HG03378 (cell line): Measurements from ENCODE around the gene KRTAP4-4.
"Not testable (repeated sequence)": the region's sequence is repeated elsewhere in the genome, so short reads cannot be mapped to it uniquely, and the experiment has no call there.

Experiments used
- ATAC-seq: cut with Tn5 transposase; IDR thresholded peaks from one replicate; pipeline ENCODE4 v1.9.1; 2021; ENCODE audit warnings: mild to moderate bottlenecking, moderate library complexity; ENCODE audit not compliant: unreplicated experiment

Gene KRTAP4-4

DNA sequence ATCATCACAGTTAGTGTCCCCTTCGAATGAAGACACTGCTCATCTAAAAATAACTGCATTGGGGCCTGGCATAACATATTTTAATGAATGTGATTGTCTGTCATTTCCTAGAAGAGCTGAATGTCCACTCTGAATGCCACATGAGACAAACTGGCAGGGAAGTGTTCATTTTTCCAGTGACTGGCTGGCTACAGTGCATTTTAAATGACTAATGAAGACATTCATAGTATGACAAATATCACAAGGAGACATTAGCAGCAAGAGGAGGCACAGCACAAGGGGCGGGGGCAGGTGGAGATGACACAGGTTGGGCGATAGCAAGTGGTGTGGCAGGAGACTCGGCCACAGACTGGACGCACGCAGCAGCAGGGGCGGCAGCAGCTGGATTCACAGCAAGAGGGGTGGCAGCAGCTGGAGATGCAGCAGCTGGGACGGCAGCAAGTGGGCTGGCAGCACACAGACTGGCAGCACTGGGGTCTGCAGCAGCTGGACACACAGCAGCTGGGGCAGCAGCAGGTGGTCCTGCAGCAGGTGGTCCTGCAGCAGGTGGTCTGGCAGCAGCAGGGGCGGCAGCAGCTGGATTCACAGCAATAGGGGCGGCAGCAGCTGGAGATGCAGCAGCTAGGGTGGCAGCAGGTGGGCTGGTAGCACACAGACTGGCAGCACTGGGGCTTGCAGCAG lies 11.4 kb downstream of the KRTAP4-4 start:
- ATAC-seq = not testable (repeated sequence)

DNA sequence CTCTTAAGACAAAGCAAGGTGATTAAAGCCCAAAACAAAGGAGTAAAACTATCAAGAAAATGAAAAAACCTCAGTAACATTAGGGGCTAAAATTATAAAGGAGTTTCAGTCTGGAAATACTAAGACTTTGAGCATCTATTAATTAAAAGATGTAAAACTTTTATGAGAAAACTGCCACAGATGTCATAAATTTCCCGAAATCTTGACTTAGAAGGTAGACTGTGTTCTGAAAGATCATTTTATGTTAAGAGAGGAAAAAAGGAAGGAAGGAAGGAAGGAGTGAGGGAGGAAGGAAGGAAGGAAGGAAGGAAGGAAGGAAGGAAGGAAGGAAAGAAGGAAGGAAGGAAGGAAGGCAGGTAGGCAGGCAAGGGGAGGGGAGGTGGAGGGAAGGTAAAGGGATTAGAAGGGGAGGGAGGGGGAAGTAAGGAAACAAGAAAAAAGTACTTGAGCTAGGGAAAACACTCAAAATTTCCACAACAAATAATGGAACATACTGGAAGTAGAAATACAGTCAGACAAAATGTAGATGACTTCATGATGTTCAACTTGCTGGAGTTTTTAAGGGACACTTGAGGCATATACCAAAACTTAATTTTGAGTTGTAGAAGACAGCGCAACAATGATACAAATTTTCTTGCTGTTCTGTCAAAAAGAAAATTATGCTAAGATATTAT lies 12.9 kb downstream of the KRTAP4-4 start:
- no peak for ATAC-seq

DNA sequence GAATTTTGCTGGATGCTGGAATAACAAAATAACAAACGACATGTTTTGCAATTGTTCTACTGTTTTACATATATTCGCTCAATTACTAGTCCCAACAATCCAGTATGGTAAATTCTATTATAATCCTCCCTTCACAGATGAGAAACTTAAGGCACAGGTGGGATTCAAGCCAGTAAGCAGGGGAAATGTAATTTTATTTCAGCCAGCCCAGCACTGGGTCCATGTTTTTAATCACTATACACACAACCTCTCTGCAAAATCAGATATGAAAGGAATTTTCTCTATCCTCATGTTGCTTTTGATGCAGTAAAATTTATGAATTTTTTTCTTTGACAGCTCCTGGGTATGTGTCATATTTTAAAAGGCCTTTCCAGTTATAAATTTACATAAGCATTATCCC lies 15.3 kb downstream of the KRTAP4-4 start:
- ATAC-seq = no peak

DNA sequence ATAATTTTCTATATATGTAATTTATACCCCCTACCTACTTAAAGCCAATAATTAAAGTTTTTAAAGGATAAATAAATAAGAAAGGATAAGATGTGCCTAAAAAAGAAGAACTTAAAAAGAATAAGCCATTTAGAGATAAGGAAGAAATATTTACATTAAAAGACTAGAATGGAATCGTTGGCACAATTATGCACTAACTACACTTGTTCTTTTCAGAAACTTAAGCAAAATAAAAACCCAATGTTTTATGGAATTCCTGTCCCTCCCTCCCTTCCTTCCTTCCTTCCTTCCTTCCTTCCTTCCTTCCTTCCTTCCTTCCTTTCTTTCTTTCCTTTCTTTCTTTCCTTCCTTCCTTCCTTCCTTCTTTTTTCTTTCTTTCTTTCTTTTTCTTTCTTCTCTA lies 15.7 kb downstream of the KRTAP4-4 start:
- ATAC-seq = no peak

DNA sequence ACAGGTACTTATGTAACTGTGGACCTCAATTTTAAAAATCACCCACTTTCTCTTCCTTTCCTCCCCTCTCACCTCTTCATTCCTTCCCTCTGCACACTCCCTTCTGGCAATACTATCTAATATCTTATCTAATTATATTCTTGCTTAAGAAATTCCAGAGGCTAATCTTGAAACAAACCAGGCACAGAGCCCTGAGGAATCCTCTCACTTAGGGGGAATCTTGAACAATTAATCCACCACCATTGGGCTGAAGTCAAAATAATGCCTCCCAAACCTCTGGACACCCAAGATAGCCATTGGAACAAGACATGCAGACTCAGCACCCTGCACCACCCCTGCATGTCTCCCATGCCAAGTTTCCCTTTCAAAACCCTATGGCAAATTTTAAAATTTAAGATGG lies 19.2 kb downstream of the KRTAP4-4 start:
- ATAC-seq = no peak

DNA sequence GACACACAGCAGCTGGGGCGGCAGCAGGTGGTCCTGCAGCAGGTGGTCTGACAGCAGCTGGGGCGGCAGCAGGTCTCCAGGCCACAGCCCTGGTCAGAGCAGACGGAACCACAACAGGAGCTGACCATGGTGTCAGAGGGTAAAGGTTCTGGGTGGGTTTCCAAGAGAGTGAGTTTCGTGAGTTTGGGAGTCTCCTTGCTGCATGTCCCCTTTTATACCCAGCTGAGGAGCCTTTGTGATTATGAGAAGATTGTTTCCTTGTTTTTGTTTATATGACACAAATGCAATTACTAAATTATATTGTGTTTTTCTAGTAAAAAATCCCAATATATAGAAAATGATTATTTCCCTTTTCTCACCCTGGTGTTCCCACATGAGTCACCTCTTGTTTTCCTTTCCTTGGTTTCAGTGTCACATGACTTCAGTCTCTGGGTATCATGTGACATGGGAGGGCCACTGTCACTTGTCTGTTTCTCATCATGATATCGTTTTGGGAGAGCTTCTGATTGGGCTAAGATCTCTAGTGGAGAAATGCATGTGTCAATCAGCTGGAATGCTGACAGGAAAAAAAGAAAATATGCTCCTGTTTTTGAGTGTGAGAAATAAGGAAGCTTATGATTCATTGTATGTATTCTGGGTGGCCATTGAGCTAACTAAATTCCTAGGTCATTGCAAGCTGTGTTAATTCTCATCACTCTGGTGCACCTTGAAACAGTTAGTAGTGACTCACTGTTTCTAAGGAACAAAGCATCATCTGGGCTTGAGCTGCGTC lies 20.0 kb downstream of the KRTAP4-4 start, which contains the start of gene KRTAP4-6:
KRTAP4-6 (minus strand) TSS at position 185 of the 772 bp plus-strand sequence; CDS start at position 128, 57 bp downstream.
- no peak for ATAC-seq

DNA sequence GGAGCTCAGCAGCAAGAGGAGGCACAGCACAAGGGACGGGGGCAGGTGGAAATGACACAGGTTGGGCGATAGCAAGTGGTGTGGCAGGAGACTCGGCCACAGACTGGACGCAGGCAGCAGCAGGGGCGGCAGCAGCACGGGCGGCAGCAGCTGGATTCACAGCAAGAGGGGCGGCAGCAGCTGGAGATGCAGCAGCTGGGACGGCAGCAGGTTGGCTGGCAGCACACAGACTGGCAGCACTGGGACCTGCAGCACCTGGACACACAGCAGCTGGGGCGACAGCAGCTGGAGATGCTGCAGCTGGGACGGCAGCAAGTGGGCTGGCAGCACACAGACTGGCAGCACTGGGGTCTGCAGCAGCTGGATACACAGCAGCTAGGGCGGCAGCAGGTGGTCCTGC lies 20.7 kb downstream of the KRTAP4-4 start:
- not testable (repeated sequence) for ATAC-seq

DNA sequence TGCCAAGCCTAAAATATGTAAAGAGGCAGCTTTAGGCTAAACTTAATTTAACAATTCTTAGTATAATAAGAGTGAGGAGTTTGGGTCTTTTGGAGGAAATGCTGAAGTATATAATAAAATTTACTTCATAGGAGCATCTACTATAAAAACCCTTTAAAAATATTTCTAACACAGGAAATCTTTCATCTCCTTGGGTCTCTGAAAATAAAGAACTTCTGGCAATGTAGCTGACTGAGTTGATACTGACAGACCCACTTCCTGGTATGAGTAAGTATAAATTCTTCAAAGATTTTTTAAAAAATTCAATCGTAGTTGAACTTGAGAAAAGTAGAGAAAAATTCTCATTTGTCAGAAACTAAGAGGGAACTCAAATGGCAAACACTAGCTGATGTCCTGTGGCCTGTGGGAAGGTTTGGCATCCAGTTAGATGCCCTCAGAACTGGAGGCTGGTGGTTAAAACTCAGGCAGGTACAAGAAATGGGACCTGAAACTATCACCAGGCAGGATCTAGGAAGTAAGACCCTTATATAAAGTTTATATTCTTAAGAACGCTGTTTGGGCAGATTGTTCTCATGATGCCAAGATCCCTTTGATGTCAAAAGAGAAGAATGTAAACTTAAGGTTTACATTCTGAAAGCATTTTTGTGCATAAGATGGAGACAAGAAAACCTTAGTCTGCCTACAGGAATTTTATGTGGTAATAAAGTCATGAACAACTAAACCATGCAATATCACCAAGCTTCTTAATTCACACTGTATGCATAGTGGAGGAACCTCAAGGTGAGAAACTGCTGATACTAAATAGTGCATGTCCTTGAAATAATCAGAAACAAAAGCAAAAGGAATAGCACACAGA lies 26.4 kb downstream of the KRTAP4-4 start:
- no peak for ATAC-seq

DNA sequence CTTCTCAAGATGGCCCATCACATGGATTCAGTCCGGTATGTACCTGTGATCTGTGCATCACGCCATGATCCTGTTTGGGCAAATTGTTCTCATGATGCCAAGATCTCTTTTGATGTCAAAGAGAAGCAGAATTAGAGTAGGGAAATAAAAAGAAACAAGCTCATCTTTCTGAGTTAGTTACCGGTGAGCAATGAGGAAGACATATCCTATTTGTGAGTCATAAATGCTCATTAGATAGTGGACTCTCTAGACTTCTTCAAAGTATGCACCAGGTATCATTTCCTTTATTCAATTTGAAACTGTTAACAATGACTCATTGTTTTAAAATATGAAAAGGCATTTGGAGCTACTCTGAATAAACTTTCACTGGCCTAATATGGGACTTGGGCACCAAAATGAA lies 28.6 kb downstream of the KRTAP4-4 start:
- ATAC-seq = no peak

DNA sequence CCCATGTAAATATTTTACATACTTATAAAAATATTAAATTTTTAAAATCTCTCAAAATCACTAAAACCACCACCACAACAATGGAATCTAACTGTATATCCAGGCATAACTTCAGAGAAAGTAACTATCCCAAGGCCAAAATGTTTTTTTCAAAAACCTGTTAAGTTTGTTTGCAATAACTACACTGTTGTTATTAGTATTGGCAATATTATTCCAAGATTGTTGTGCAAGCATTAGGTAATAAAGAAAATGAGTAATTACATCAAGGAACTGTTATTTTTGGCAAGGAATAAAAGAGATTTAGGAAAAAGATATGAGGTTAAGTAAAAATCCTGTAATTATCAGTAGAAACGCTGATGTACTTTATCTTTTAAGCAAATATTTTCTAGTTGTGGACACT lies 33.2 kb downstream of the KRTAP4-4 start:
- no peak for ATAC-seq

DNA sequence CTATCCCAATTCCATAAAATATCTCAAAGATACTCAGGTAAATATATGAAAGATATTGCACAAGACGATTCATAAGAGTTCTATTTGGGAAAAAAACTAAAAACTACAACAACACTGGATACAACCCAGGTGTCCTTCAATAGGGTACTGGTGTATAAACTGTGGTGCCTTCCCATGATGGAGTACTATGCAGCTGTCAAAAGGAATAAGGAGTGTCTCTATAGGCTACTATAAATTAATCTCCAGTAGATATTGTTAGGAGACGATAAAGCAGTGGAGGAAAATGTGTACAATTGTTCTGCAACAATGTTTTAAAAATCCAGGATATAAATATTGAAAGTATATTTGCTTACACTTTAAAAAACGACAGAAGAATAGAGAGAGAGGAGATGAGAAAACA lies 34.1 kb downstream of the KRTAP4-4 start:
- no peak for ATAC-seq

DNA sequence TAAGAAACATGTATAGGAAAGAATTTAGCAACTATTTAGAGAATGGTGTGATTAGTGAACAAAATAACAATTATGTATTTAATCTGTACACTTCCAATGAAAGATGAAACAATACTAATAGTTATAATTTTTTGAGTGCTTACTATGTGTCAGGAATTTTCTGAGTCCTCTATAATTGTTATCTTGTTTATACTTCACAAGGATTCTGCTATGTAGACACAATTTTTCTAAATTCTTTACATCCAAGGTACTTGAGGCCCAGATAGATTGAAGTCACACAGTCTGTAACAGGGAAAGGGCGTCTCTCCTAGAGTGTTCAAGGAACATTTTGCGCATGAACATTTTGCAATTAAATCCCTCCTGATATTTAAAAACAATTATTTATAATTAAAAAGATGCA lies 35.5 kb downstream of the KRTAP4-4 start:
- no peak for ATAC-seq

DNA sequence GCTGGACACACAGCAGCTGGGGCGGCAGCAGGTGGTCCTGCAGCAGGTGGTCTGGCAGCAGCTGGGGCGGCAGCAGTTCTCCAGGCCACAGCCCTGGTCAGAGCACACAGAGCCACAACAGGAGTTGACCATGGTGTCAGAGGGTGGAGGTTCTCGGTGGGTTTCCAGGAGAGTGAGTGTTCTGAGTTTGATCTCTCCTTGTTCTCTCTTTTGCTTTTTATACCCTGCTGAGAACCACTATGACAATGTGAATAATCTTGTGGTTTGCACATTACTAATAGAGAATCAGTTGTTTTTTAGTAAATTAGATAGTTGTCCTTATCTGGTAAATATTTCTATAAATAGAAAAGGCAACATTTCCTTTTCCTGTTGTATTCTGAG lies 36.6 kb downstream of the KRTAP4-4 start, which contains the start of gene KRTAP4-12:
KRTAP4-12 (minus strand) TSS at position 192 of the 381 bp plus-strand sequence; CDS start at position 132, 60 bp downstream.
- not testable (repeated sequence) for ATAC-seq

DNA sequence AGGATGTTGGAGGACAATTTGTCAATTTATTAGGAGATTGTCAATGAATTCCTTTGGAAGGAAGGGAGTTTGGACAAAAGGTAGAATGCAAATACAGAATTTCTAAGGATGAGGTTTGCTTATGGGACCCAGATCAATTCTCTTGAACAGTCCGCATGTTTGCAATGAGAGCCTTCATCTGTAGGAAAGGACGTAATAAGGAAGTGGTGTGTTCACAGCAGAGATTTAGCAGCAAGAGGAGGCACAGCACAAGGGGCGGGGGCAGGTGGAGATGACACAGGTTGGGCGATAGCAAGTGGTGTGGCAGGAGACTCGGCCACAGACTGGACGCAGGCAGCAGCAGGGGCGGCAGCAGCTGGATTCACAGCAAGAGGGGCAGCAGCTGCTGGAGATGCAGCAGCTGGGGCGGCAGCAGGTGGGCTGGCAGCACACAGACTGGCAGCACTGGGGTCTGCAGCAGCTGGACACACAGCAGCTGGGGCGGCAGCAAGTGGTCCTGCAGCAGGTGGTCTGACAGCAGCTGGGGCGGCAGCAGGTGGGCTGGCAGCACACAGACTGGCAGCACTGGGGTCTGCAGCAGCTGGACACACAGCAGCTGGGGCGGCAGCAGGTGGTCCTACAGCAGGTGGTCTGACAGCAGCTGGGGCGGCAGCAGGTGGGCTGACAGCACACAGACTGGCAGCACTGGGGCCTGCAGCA lies 37.1 kb downstream of the KRTAP4-4 start:
- not testable (repeated sequence) for ATAC-seq

DNA sequence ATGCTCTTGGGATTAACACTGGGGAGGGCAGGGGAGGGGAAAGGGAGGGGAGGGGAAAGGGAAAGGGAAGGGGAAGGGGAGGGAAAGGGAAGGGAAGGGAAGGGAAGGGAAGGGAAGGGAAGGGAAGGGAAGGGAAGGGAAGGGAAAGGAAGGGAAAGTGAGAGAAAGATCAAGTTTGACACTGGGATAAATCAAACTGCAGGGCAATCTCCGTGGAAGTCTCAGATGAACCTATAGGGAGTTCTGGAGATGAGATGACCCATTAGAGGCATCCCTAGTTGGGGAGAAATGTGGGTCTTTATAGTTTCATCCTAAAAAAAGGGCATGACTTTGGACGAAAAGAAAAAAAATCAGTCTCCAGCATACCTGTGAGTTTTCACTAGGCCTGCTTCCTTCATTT lies 38.8 kb downstream of the KRTAP4-4 start:
- ATAC-seq = no peak

DNA sequence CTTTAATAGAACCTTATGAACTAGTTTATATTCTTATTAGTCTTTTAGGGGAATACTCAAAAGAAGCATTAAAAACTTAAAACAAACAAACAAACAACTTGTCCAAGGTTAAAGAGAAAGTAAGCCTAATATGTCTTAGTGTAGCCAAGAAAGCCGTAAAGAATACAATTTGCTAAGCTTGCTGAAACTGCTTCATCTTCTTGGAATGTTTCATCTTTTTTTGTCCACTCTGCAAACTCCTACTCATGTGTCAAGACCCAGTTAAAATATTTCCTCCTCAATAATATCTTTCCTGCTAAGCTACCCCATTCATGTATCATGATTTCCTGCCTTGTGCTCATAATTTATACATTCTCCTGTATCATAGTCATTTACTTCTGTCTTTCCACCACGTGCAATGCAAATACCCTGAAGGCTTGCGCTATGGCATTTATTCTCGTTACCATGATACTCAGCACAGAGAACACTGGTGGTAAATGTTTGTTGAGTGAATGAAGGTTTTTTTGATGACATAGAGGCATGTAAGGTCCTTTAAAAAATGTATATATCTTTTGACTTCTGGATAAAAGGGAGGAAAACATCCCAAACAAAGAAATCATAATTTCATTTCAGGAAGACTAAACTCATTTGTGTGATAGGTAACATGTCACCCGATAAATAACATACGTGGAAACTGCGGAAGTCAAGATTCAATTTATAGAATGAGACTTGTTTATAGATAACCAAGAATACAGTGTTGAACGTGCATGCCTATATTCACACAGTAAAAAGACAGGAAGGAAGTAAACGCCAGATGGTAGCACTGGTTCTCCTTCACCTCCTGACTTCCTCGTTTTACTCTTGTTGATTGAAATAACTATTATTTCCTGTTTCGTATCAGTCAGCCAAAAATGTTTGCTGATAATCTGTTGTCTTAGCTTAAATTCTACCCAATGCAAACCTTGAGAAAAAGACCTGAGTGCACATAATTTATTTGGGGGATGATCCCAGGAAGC lies 40.6 kb downstream of the KRTAP4-4 start:
- ATAC-seq = not testable (repeated sequence)

DNA sequence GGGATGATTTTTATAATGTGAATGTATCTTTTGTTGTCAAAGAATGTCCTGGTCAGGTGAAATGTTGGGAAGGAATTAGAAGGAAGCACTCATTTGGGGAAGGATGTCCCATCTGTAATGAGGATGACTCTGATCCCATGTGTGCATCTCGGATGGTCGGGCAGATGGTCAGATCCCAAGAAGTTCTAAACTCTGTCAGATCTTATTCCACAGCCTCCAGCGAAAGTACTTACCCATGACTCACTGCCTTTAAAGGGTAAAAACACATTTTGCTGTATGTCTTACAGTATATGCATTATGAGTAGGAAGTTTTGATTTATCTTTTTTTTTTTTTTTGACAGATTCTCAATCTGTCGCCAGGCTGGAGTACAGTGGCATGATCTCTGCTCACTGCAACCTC lies 41.8 kb downstream of the KRTAP4-4 start:
- no peak for ATAC-seq

DNA sequence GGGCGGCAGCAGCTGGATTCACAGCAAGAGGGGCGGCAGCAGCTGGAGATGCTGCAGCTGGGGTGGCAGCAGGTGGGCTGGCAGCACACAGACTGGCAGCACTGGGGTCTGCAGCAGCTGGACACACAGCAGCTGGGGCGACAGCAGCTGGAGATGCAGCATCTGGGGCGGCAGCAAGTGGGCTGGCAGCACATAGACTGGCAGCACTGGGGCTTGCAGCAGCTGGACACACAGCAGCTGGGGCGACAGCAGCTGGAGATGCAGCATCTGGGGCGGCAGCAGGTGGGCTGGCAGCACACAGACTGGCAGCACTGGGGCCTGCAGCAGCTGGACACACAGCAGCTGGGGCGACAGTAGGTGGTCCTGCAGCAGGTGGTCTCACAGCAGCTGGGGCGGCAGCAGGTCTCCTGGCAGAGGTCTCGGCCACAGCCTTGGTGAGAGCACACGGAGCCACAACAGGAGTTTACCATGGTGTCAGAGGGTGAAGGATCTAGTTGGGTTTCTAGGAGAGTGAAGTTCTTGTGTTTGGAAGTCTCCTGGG lies 42.6 kb downstream of the KRTAP4-4 start, which contains the start of gene KRTAP4-11:
KRTAP4-11 (minus strand) TSS at position 528 of the 541 bp plus-strand sequence; CDS start at position 470, 58 bp downstream.
- ATAC-seq = not testable (repeated sequence)
